HCT116 (cell line): ENCODE data around the gene FARP1.

Experiments used
- ATF3 ChIP-seq: IDR thresholded peaks from 2 replicates; pipeline ENCODE4 v1.6.1; 2012
- CEBPB ChIP-seq: IDR thresholded peaks from 2 replicates; pipeline ENCODE4 v1.6.1; 2012; ENCODE audit warnings: low read depth
- CTCF ChIP-seq, 3 experiments: fragments of 200-600 bp in 1 of 3; sonication (generic) in 1 of 3; IDR thresholded peaks in 2 of 3; conservative IDR thresholded peaks in 1 of 3; 2 replicates each; pipeline ENCODE4 v1.5.1; 2012 to 2017; ENCODE audit warnings: low read depth in 2 of 3, low read length in 2 of 3, antibody characterized with exemption in 1 of 3, borderline replicate concordance in 1 of 3, control low read depth in 1 of 3, mild to moderate bottlenecking in 1 of 3, mixed read lengths in 1 of 3, mixed run types in 1 of 3, moderate library complexity in 1 of 3; ENCODE audit not compliant: insufficient read depth in 1 of 3
- ELF1 ChIP-seq: IDR thresholded peaks from 2 replicates; pipeline ENCODE4 v1.6.1; 2012; ENCODE audit warnings: low read depth, borderline replicate concordance
- EZH2 ChIP-seq: fragments of 200-600 bp; sonication (generic); IDR thresholded peaks from 2 replicates; pipeline ENCODE4 v1.6.1; 2017; ENCODE audit warnings: antibody characterized with exemption, mixed run types
- MAX ChIP-seq: IDR thresholded peaks from 2 replicates; pipeline ENCODE4 v1.6.1; 2012
- POLR2A ChIP-seq: IDR thresholded peaks from 2 replicates; pipeline ENCODE4 v1.7.0; 2011; ENCODE audit warnings: borderline replicate concordance; ENCODE audit not compliant: insufficient read depth, insufficient read length; ENCODE audit errors: extremely low read depth
- POLR2AphosphoS5 ChIP-seq: IDR thresholded peaks from 2 replicates; pipeline ENCODE4 v1.6.1; 2011; ENCODE audit warnings: mild to moderate bottlenecking, low read depth, low read length, moderate library complexity
- RAD21 ChIP-seq: IDR thresholded peaks from 2 replicates; pipeline ENCODE4 v1.6.1; 2012; ENCODE audit warnings: low read depth, mild to moderate bottlenecking
- REST ChIP-seq: IDR thresholded peaks from 2 replicates; pipeline ENCODE4 v1.6.1; 2012; ENCODE audit warnings: low read depth
- SRF ChIP-seq: IDR thresholded peaks from 2 replicates; pipeline ENCODE4 v1.6.1; 2012; ENCODE audit warnings: low read depth
- TCF7L2 ChIP-seq: IDR thresholded peaks from 2 replicates; pipeline ENCODE4 v1.7.0; 2011; ENCODE audit warnings: borderline replicate concordance, inconsistent platforms; ENCODE audit not compliant: insufficient read depth, insufficient read length; ENCODE audit errors: extremely low read depth

- TF ChIP-seq CTCF (IDR thresholded peaks at IDR 0.05 in 2 of 3, conservative IDR thresholded peaks at IDR 0.05 in 1 of 3; ENCODE audit: borderline replicate concordance in 1 of 3, insufficient read depth in 1 of 3, low read depth in 2 of 3, low read length in 2 of 3) (no peak), REST (no peak), CEBPB (no peak), SRF (no peak), ELF1 (no peak), MAX (no peak), POLR2A (no peak), ATF3 (no peak), EZH2 (no peak), TCF7L2 (no peak), POLR2AphosphoS5 (no peak), RAD21 (no peak)
Measured at GRCh38 chr13:98353750-98354149, 210.9 kb downstream of the FARP1 start.
